GM13976 (cell line): Measurements from ENCODE around the gene CDC42BPA.
"Not testable (repeated sequence)": the region's sequence is repeated elsewhere in the genome, so short reads cannot be mapped to it uniquely, and the experiment has no call there.

ENCODE experiments used
- DNase-seq: peaks from one replicate; pipeline ENCODE4 v3.0.0; 2012; ENCODE audit warnings: low spot score
- CTCF ChIP-seq: IDR thresholded peaks from 2 replicates; pipeline ENCODE4 v1.5.1; 2012; ENCODE audit warnings: borderline replicate concordance, mild to moderate bottlenecking; ENCODE audit not compliant: insufficient read depth; ENCODE audit errors: extremely low read depth, missing control alignments, control extremely low read depth
- in situ Hi-C: fragments of 300-500 bp; cut with MboI; formaldehyde crosslinking; loops from one replicate; pipeline ENCODE4 v1.12.0; 2022; ENCODE audit warnings: low sequenced_read_pairs, mixed read lengths, inconsistent platforms; ENCODE audit not compliant: unreplicated experiment

Gene CDC42BPA

GRCh38 chr1:227357927-227358302 lies 39.6 kb upstream of the CDC42BPA start:
- in situ Hi-C loops: no loop called here
- DNase-seq: no peak
- no peak for TF ChIP-seq CTCF

- DNase-seq: no peak
- no peak for TF ChIP-seq CTCF
- in situ Hi-C loops: no loop called here
Measured at GRCh38 chr1:227357171-227357926, 39.1 kb upstream of the CDC42BPA start.

- no peak for DNase-seq
- in situ Hi-C loops: no loop called here
- no peak for TF ChIP-seq CTCF
Measured at GRCh38 chr1:227356620-227357146, 38.4 kb upstream of the CDC42BPA start.

- in situ Hi-C loops: no loop called here
- TF ChIP-seq CTCF: no peak
- no peak for DNase-seq
Measured at GRCh38 chr1:227355542-227356245, 37.4 kb upstream of the CDC42BPA start.

- no peak for TF ChIP-seq CTCF
- DNase-seq: no peak
- in situ Hi-C loops: no loop called here
Measured at GRCh38 chr1:227353186-227353585, 34.9 kb upstream of the CDC42BPA start.

- DNase-seq, in situ Hi-C loops: not testable (repeated sequence)
Measured at GRCh38 chr1:227352164-227352563, 33.9 kb upstream of the CDC42BPA start.

GRCh38 chr1:227351443-227351842 lies 33.2 kb upstream of the CDC42BPA start:
- no peak for DNase-seq
- in situ Hi-C loops: no loop called here
- TF ChIP-seq CTCF: no peak
